Left ventricle myocardium inferior (tissue), 1 donor: ENCODE data around the gene DAB2IP. TPM values are rescaled to one million over a fixed set of nuclear protein-coding genes. Genes with fewer than 3 reads are reported as not detected.

Source experiments
- DNase-seq: peaks from one replicate; pipeline ENCODE4 v3.0.0-alpha.2; 2020
- H3K27ac ChIP-seq: fragments of 200-600 bp; replicated peaks from 2 replicates; pipeline ENCODE4 v1.8.0; 2021
- H3K27me3 ChIP-seq: fragments of 200-600 bp; 2 replicates; pipeline ENCODE4 v1.8.0; 2021; ENCODE audit warnings: low read depth
- H3K36me3 ChIP-seq: fragments of 200-600 bp; 2 replicates; pipeline ENCODE4 v1.8.0; 2021
- H3K4me1 ChIP-seq: fragments of 200-600 bp; 2 replicates; pipeline ENCODE4 v1.8.0; 2021
- H3K4me3 ChIP-seq: fragments of 200-600 bp; 2 replicates; pipeline ENCODE4 v1.8.0; 2021; ENCODE audit warnings: mild to moderate bottlenecking, moderate library complexity
- H3K9me3 ChIP-seq: fragments of 200-600 bp; replicated peaks from 2 replicates; pipeline ENCODE4 v1.8.0; 2021
- intact Hi-C: fragments of 100-400 bp; cut with micrococcal nuclease; formaldehyde crosslinking; loops from one replicate; pipeline ENCODE4 v1.11.0; 2022
- total RNA-seq: library from RNA; stranded (reverse); fragmentation: NEBNext Ultra II Directional; extraction: Animal tissue kit (Norgen Biotek cat#: 25700); gene quantifications from one replicate; pipeline ENCODE4 v1.2.1, GENCODE V29; 2021
- TF ChIP-seq, protein P1 (sequence below): fragments of 200-600 bp; IDR thresholded peaks from 2 replicates; pipeline ENCODE4 v1.8.0; 2021; ENCODE audit warnings: antibody characterized with exemption, mild to moderate bottlenecking, borderline replicate concordance
- donor health status: DM: no; HTN: yes; CAD: no; lungs with severe emphysema.

DAB2IP gene
- total RNA-seq, 1 donor from 2014 or later: 50.7 TPM

DNA sequence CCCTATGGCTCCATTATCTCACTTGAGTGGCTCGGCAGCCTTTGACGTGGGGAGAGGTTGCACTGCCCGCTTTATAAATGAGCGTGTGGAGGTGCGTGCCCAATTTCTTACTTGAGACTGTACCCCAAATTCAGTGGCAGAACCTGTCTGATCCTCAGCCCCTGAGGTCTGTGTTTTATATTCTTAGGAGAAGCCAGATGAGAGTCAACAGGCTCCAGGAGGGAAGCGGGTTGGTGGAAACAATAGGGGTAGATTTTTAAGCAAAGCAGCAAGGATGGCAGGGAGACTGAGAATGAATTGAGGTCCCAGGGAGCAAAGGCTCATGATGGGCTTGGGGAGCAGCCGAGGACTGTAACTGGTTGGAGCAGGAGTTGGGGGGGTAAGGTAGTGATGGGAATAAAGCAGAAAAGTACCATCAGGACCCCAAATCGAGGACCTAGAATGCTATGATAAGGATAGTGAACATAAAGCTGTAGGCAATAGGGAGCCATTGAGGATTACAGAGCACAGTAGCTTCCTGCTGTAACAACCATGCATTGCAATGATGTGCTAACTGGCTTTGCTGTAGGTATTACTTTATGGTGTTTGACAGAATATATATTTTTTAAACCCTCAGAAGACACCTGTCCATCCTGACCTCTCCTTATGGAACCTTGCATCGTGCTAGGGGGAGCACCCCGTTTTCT, 43.1 kb upstream of the DAB2IP start:
- Histone ChIP-seq H3K9me3 (no peaks in the 10 kb centered on the region), H3K4me3 (peak overlapping the region; percentile 35), H3K4me1 (peaks cover 100% of the 10 kb centered on the region), H3K27ac (peak overlapping the region; percentile 88), H3K36me3 (no peaks in the 10 kb centered on the region), H3K27me3 (no peaks in the 10 kb centered on the region)
- DNase-seq: no peak
- intact Hi-C loops: no loop called here
- TF ChIP-seq, protein P1, sequence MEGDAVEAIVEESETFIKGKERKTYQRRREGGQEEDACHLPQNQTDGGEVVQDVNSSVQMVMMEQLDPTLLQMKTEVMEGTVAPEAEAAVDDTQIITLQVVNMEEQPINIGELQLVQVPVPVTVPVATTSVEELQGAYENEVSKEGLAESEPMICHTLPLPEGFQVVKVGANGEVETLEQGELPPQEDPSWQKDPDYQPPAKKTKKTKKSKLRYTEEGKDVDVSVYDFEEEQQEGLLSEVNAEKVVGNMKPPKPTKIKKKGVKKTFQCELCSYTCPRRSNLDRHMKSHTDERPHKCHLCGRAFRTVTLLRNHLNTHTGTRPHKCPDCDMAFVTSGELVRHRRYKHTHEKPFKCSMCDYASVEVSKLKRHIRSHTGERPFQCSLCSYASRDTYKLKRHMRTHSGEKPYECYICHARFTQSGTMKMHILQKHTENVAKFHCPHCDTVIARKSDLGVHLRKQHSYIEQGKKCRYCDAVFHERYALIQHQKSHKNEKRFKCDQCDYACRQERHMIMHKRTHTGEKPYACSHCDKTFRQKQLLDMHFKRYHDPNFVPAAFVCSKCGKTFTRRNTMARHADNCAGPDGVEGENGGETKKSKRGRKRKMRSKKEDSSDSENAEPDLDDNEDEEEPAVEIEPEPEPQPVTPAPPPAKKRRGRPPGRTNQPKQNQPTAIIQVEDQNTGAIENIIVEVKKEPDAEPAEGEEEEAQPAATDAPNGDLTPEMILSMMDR: no peak

DNA sequence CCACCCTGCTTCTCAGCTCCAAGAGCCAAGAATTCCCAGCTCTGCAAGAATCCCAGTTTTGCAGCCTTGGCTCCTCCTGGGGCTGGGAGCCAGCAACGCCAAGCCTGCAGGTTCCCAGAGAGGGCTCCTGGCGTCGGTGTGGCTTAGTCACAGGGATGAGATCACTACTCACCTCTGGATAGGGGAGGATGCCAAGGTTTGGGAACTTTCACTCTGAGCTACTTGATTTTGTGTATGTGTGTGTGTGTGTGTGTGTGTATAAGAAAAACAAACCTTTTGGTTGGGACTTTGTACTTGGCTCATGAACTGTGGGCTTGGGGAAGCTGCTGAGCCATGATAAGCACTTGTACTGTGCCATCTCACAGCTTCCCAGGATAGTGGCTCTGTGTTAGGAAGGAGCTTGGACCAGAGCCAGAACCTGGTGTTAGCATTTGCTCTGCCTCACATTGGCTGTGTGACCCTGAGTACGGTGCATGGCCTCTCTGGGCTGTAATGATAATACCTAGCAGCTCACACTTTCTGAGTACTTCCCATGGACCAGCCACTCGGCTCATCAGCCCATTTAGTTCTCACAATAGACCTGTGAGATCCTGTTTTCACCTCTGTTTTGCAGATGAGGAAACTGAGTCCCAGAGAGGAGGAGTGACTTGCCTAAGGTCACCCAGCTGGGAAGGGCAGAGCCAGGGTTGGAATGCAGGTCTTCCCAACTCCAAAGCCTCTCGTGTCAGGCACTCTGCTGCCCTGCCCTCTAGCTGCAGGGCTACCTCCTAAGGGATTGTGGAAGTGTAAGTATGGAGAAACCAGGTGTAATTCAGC, 41.4 kb upstream of the DAB2IP start:
- H3K27ac ChIP-seq: peak overlapping the region; percentile 88
- intact Hi-C loops: loop anchor here (10.0 kb wide), 1 partner anchor 55 kb away; no protein-coding TSS in a partner anchor
- H3K27me3 ChIP-seq: no peaks in the 10 kb centered on the region
- peaks cover 98% of the 10 kb centered on the region for H3K4me1 ChIP-seq
- no peak overlapping the region for H3K4me3 ChIP-seq
- no peaks in the 10 kb centered on the region for H3K36me3 ChIP-seq
- no peak for DNase-seq
- TF ChIP-seq, protein P1: no peak
- H3K9me3 ChIP-seq: no peaks in the 10 kb centered on the region

DNA sequence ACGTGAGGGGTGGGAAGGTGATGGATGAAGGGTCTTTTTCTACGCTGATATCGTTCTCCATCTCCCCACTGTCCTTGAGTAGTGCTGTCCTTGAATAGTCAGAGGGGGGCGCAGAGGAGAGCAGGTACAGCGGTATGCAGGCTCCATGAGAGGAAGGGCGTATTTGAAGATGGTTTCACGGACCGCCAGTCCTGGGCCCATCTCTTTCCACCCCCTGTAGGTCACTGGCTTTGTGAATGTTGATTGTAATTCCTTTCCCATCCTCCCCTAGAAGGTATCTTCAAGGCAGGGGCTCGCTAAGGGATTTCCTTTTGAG, 40.8 kb upstream of the DAB2IP start:
- Histone ChIP-seq H3K27me3 (no peaks in the 10 kb centered on the region), H3K4me3 (no peak overlapping the region), H3K9me3 (no peaks in the 10 kb centered on the region), H3K27ac (peak overlapping the region; percentile 88), H3K4me1 (peaks cover 98% of the 10 kb centered on the region), H3K36me3 (no peaks in the 10 kb centered on the region)
- intact Hi-C loops: loop anchor here (10.0 kb wide), 1 partner anchor 56 kb away; no protein-coding TSS in a partner anchor
- TF ChIP-seq, protein P1: no peak
- DNase-seq: no peak

DNA sequence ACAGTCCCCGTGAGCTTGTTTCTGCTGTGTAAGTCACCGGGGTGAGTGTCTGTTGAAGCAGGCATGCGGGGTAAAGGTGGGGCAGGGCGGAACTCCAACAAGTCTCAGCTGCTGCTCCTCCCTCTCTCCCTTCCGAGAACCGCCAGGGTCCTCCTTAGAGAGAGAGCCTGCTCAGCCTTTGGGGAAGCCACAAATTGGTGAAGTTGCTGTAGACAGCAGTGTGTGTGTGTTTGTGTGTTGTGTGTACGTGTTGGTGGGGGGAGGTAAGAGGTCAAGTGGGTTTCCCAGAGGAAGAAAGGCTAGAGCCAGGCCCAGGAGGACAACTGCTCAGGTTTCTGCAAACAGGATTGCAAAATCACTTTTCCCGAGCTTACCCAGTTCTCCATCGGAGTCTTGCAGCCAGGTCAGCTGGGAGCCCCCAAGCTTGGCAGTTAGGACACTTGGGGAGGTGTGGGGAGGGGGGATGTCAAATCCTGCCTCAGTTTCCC, 38.9 kb upstream of the DAB2IP start:
- DNase-seq: no peak
- Histone ChIP-seq H3K27me3 (no peaks in the 10 kb centered on the region), H3K4me1 (peaks cover 98% of the 10 kb centered on the region), H3K4me3 (peak overlapping the region; percentile 17), H3K36me3 (no peaks in the 10 kb centered on the region), H3K27ac (peak overlapping the region; percentile 88), H3K9me3 (no peaks in the 10 kb centered on the region)
- intact Hi-C loops: loop anchor here (10.0 kb wide), 1 partner anchor 58 kb away; no protein-coding TSS in a partner anchor
- TF ChIP-seq, protein P1: no peak

DNA sequence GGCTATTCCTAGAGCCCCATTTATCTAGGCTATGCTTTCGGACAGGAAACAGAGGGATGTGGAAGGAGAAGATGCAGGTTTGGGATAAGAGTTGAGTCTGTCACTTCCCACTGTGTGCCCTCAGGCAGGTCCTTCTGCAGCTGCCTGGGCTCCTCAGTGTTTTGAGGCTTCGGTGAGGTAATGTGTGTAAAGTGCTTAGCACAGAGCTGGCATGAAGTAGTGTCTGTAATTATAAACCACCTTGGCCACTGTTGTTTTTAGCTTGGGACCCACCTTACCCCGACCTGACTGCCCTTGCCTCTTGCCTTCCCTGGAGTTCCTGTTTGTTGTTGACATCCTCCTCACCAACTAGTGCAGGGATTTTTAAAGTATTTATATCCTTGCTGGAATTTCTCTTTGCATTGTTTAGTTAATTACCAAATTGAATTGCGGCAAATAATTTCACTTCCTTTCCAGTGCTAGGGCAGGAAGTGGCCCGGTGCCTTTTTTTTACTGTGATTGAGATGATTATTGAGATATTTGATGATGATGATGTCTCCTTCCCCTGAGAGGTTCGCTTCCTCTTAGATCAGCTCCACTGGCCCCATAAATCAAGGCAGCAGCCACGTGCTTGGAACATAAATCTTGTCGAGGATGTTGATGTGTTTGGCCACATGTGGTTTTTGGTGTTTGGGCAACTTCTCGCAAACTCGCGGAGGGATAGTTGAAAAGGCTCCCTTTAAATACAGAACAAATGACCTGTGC, 38.3 kb upstream of the DAB2IP start:
- intact Hi-C loops: loop anchor here (10.0 kb wide), 1 partner anchor 58 kb away; no protein-coding TSS in a partner anchor
- H3K4me1 ChIP-seq: peaks cover 98% of the 10 kb centered on the region

More for the DNA sequence above, 38.3 kb upstream of the DAB2IP start:
- Histone ChIP-seq H3K4me3 (peak overlapping the region; percentile 17), H3K9me3 (no peaks in the 10 kb centered on the region), H3K27me3 (no peaks in the 10 kb centered on the region), H3K36me3 (no peaks in the 10 kb centered on the region), H3K27ac (peak overlapping the region; percentile 88)
- TF ChIP-seq, protein P1: no peak
- DNase-seq: no peak
